Ammon's horn (tissue), 1 donor: Measurements from ENCODE around the gene ZXDC.

Source experiments
- DNase-seq: peaks from one replicate; pipeline ENCODE4 v3.0.0-alpha.2; 2016; ENCODE audit warnings: low spot score

ZXDC gene

GRCh38 chr3:126395846-126396513 is 79.7 kb downstream of the ZXDC start:
- no peak for DNase-seq

- DNase-seq: no peak
These were observed 80.7 kb downstream of the ZXDC start for GRCh38 chr3:126394977-126395321.

- DNase-seq: peak; percentile 74
These were observed 81.3 kb downstream of the ZXDC start, which contains the start of gene CFAP100 for GRCh38 chr3:126394179-126394976. TSS of gene CFAP100 (plus strand) at chr3:126394909. CDS start at chr3:126396001, 1,092 bp downstream.

- no peak for DNase-seq
These were observed 82.1 kb downstream of the ZXDC start for GRCh38 chr3:126393563-126393962.

- no peak for DNase-seq
These were observed 83.4 kb downstream of the ZXDC start for GRCh38 chr3:126392246-126392645.

- no peak for DNase-seq
These were observed 84.1 kb downstream of the ZXDC start for GRCh38 chr3:126391631-126392030.

GRCh38 chr3:126390751-126391150 is 84.9 kb downstream of the ZXDC start:
- DNase-seq: no peak

- DNase-seq: no peak
These were observed 85.5 kb downstream of the ZXDC start for GRCh38 chr3:126390201-126390600.

GRCh38 chr3:126389794-126390146 is 85.9 kb downstream of the ZXDC start:
- no peak for DNase-seq

GRCh38 chr3:126389112-126389793 is 86.4 kb downstream of the ZXDC start:
- peak; percentile 94 for DNase-seq
